Hematopoietic multipotent progenitor cell treated with erythropoietin and hydrocortisone succinate and interleukin-3 and kit ligand, for 17 days (in vitro differentiated cells): ENCODE measurements around the gene MAGEE2.
"Not testable (repeated sequence)": the region's sequence is repeated elsewhere in the genome, so short reads cannot be mapped to it uniquely, and the experiment has no call there.

Experiments used
- DNase-seq: peaks from one replicate; pipeline ENCODE4 v3.0.0-alpha.2; 2015; ENCODE audit warnings: low spot score

MAGEE2 gene

GRCh38 chrX:75784680-75785491 is at the start of gene MAGEE2:
Gene MAGEE2, minus strand, starts transcription at chrX:75785254. Its CDS starts 203 bp downstream, at chrX:75785051.
- no peak for DNase-seq

GRCh38 chrX:75786290-75786689 is 1.2 kb upstream of the MAGEE2 start:
- DNase-seq = no peak

GRCh38 chrX:75781611-75782010 is 3.4 kb downstream of the MAGEE2 start:
- DNase-seq = no peak

GRCh38 chrX:75768063-75768462 is 17.0 kb downstream of the MAGEE2 start:
- DNase-seq = not testable (repeated sequence)

GRCh38 chrX:75748431-75748830 is 36.6 kb downstream of the MAGEE2 start:
- DNase-seq = no peak

GRCh38 chrX:75746891-75747639 is 38.0 kb downstream of the MAGEE2 start:
- no peak for DNase-seq
